Coronary artery (tissue), 2 donors: ENCODE results near the gene TMED7.
"Not testable (repeated sequence)": the region's sequence is repeated elsewhere in the genome, so short reads cannot be mapped to it uniquely, and the experiment has no call there.

Experiments
- DNase-seq: peaks from one replicate; pipeline ENCODE4 v3.0.0-alpha.2; 2017; ENCODE audit warnings: low spot score
- H3K27ac ChIP-seq, 2 donors: fragments of 200-600 bp; sonication (generic); one replicate each; pipeline ENCODE4 v1.5.1; 2016 to 2019
- H3K4me3 ChIP-seq: fragments of 200-600 bp; sonication (generic); 2 replicates; pipeline ENCODE4 v1.5.1; 2016; ENCODE audit warnings: mild to moderate bottlenecking, moderate library complexity
- TF ChIP-seq, protein P1 (sequence below): fragments of 200-600 bp; sonication (generic); IDR thresholded peaks from one replicate; pipeline ENCODE4 v1.5.1; 2019; ENCODE audit warnings: antibody characterized with exemption

The TMED7 gene

GRCh38 chr5:115657881-115658233 is 32.0 kb upstream of the TMED7 start:
- Histone ChIP-seq H3K4me3 (no peak overlapping the region), H3K27ac (no peak overlapping the region)
- DNase-seq = no peak
- TF ChIP-seq, protein P1, sequence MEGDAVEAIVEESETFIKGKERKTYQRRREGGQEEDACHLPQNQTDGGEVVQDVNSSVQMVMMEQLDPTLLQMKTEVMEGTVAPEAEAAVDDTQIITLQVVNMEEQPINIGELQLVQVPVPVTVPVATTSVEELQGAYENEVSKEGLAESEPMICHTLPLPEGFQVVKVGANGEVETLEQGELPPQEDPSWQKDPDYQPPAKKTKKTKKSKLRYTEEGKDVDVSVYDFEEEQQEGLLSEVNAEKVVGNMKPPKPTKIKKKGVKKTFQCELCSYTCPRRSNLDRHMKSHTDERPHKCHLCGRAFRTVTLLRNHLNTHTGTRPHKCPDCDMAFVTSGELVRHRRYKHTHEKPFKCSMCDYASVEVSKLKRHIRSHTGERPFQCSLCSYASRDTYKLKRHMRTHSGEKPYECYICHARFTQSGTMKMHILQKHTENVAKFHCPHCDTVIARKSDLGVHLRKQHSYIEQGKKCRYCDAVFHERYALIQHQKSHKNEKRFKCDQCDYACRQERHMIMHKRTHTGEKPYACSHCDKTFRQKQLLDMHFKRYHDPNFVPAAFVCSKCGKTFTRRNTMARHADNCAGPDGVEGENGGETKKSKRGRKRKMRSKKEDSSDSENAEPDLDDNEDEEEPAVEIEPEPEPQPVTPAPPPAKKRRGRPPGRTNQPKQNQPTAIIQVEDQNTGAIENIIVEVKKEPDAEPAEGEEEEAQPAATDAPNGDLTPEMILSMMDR = no peak

- Histone ChIP-seq H3K4me3 (no peak overlapping the region), H3K27ac (no peak overlapping the region)
- DNase-seq = no peak
- TF ChIP-seq, protein P1 = no peak
Measured at GRCh38 chr5:115657125-115657880, 31.5 kb upstream of the TMED7 start.

GRCh38 chr5:115656404-115656803 is 30.6 kb upstream of the TMED7 start:
- no peak for DNase-seq
- no peak overlapping the region for H3K27ac ChIP-seq
- H3K4me3 ChIP-seq = no peak overlapping the region
- TF ChIP-seq, protein P1 = no peak

- no peak overlapping the region for H3K27ac ChIP-seq
- TF ChIP-seq, protein P1 = no peak
- no peak for DNase-seq
- H3K4me3 ChIP-seq = no peak overlapping the region
Measured at GRCh38 chr5:115655994-115656393, 30.2 kb upstream of the TMED7 start.

DNA sequence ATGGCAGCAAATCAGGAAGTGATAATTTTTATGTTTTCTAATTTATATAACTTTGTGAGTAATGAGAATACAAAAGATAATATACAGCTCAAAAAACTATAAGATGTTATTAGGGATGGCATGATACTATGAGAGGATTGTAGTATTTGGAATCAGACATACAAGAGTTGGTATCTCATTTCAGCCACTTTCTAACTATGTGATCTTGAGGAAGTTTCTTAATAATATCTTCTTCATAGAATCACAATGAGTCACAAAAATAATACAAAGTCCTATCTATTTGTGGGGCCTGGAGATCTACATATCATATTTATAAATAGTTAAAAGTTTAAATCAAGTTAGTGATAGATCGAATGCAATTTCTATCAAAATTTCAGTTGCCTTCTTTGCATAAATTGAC is 23.7 kb upstream of the TMED7 start:
- H3K4me3 ChIP-seq = no peak overlapping the region
- TF ChIP-seq, protein P1 = no peak
- no peak for DNase-seq
- no peak overlapping the region for H3K27ac ChIP-seq

GRCh38 chr5:115648056-115648455 is 22.2 kb upstream of the TMED7 start:
- DNase-seq = no peak
- no peak overlapping the region for H3K4me3 ChIP-seq
- TF ChIP-seq, protein P1 = no peak
- H3K27ac ChIP-seq = no peak overlapping the region

DNA sequence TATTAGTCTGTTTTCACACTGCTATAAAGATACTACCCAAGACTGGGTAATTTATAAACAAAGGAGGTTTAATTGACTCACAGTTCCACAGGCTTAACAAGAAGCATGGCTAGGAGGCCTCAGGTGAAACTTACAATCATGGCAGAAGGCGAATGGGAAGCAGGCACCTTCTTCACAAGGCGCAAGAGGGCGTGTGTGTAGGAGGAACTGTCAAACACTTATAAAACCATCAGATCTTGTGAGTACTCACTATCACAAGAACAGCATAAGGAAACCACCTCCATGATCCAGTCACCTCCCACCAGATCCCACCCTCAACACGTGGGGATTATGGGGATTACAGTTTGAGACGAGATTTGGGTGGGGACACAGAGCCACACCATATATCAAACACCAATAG is 19.6 kb upstream of the TMED7 start:
- not testable (repeated sequence) for DNase-seq, H3K27ac ChIP-seq, H3K4me3 ChIP-seq
